ENCODE measurements around the gene REM2.

Gene REM2

GRCh38 chr14:22884738-22885523, 1.9 kb downstream of the REM2 start:
- H3K27me3 ChIP-seq (ENCODE audit: control insufficient read depth, insufficient read depth, low read length): no peaks in the 10 kb centered on the region
- no peak overlapping the region for H3K4me3 ChIP-seq (ENCODE audit: low read length)
- H3K27ac ChIP-seq (ENCODE audit: low read depth, low read length): no peak overlapping the region
- H3K4me1 ChIP-seq (ENCODE audit: control insufficient read depth, insufficient read depth, low read length): no peaks in the 10 kb centered on the region
- H3K9ac ChIP-seq (ENCODE audit: low read length): no peak overlapping the region
- H3K36me3 ChIP-seq (ENCODE audit: control insufficient read depth, insufficient read depth, low read length): no peaks in the 10 kb centered on the region

GRCh38 chr14:22885975-22886374, 3.0 kb downstream of the REM2 start:
- Histone ChIP-seq H3K9ac (ENCODE audit: low read length) (no peak overlapping the region), H3K4me3 (ENCODE audit: low read length) (peak overlapping the region; percentile 65), H3K27ac (ENCODE audit: low read depth, low read length) (no peak overlapping the region), H3K36me3 (ENCODE audit: control insufficient read depth, insufficient read depth, low read length) (no peaks in the 10 kb centered on the region), H3K4me1 (ENCODE audit: control insufficient read depth, insufficient read depth, low read length) (no peaks in the 10 kb centered on the region), H3K27me3 (ENCODE audit: control insufficient read depth, insufficient read depth, low read length) (no peaks in the 10 kb centered on the region)

- no peaks in the 10 kb centered on the region for H3K4me1 ChIP-seq (ENCODE audit: control insufficient read depth, insufficient read depth, low read length)
- no peaks in the 10 kb centered on the region for H3K27me3 ChIP-seq (ENCODE audit: control insufficient read depth, insufficient read depth, low read length)
- peak overlapping the region; percentile 65 for H3K4me3 ChIP-seq (ENCODE audit: low read length)
- H3K36me3 ChIP-seq (ENCODE audit: control insufficient read depth, insufficient read depth, low read length): no peaks in the 10 kb centered on the region
- H3K27ac ChIP-seq (ENCODE audit: low read depth, low read length): no peak overlapping the region
- no peak overlapping the region for H3K9ac ChIP-seq (ENCODE audit: low read length)
These were observed 3.7 kb downstream of the REM2 start for GRCh38 chr14:22886500-22887259.

GRCh38 chr14:22887260-22887989, 4.4 kb downstream of the REM2 start:
- Histone ChIP-seq H3K27me3 (ENCODE audit: control insufficient read depth, insufficient read depth, low read length) (no peaks in the 10 kb centered on the region), H3K9ac (ENCODE audit: low read length) (peak overlapping the region; percentile 16), H3K36me3 (ENCODE audit: control insufficient read depth, insufficient read depth, low read length) (no peaks in the 10 kb centered on the region), H3K27ac (ENCODE audit: low read depth, low read length) (no peak overlapping the region), H3K4me1 (ENCODE audit: control insufficient read depth, insufficient read depth, low read length) (no peaks in the 10 kb centered on the region), H3K4me3 (ENCODE audit: low read length) (peak overlapping the region; percentile 62)

- Histone ChIP-seq H3K4me1 (ENCODE audit: control insufficient read depth, insufficient read depth, low read length) (no peaks in the 10 kb centered on the region), H3K36me3 (ENCODE audit: control insufficient read depth, insufficient read depth, low read length) (no peaks in the 10 kb centered on the region), H3K27me3 (ENCODE audit: control insufficient read depth, insufficient read depth, low read length) (no peaks in the 10 kb centered on the region), H3K9ac (ENCODE audit: low read length) (peak overlapping the region; percentile 16), H3K4me3 (ENCODE audit: low read length) (peak overlapping the region; percentile 62), H3K27ac (ENCODE audit: low read depth, low read length) (no peak overlapping the region)
These were observed 5.0 kb downstream of the REM2 start for GRCh38 chr14:22887990-22888378.

- Histone ChIP-seq H3K4me3 (ENCODE audit: low read length) (no peak overlapping the region), H3K36me3 (ENCODE audit: control insufficient read depth, insufficient read depth, low read length) (no peaks in the 10 kb centered on the region), H3K27me3 (ENCODE audit: control insufficient read depth, insufficient read depth, low read length) (no peaks in the 10 kb centered on the region), H3K27ac (ENCODE audit: low read depth, low read length) (no peak overlapping the region), H3K9ac (ENCODE audit: low read length) (no peak overlapping the region), H3K4me1 (ENCODE audit: control insufficient read depth, insufficient read depth, low read length) (no peaks in the 10 kb centered on the region)
These were observed 5.6 kb downstream of the REM2 start for GRCh38 chr14:22888662-22889061.

- Histone ChIP-seq H3K4me3 (ENCODE audit: low read length) (no peak overlapping the region), H3K27me3 (ENCODE audit: control insufficient read depth, insufficient read depth, low read length) (no peaks in the 10 kb centered on the region), H3K36me3 (ENCODE audit: control insufficient read depth, insufficient read depth, low read length) (no peaks in the 10 kb centered on the region), H3K9ac (ENCODE audit: low read length) (no peak overlapping the region), H3K27ac (ENCODE audit: low read depth, low read length) (no peak overlapping the region), H3K4me1 (ENCODE audit: control insufficient read depth, insufficient read depth, low read length) (no peaks in the 10 kb centered on the region)
These were observed 7.4 kb downstream of the REM2 start for GRCh38 chr14:22890416-22890815.

- Histone ChIP-seq H3K9ac (ENCODE audit: low read length) (no peak overlapping the region), H3K27me3 (ENCODE audit: control insufficient read depth, insufficient read depth, low read length) (no peaks in the 10 kb centered on the region), H3K4me3 (ENCODE audit: low read length) (no peak overlapping the region), H3K4me1 (ENCODE audit: control insufficient read depth, insufficient read depth, low read length) (no peaks in the 10 kb centered on the region), H3K36me3 (ENCODE audit: control insufficient read depth, insufficient read depth, low read length) (no peaks in the 10 kb centered on the region), H3K27ac (ENCODE audit: low read depth, low read length) (no peak overlapping the region)
These were observed 9.5 kb downstream of the REM2 start for GRCh38 chr14:22892488-22892887.

- H3K27me3 ChIP-seq (ENCODE audit: control insufficient read depth, insufficient read depth, low read length): no peaks in the 10 kb centered on the region
- peaks cover 4% of the 10 kb centered on the region for H3K4me1 ChIP-seq (ENCODE audit: control insufficient read depth, insufficient read depth, low read length)
- no peaks in the 10 kb centered on the region for H3K36me3 ChIP-seq (ENCODE audit: control insufficient read depth, insufficient read depth, low read length)
- no peak overlapping the region for H3K9ac ChIP-seq (ENCODE audit: low read length)
- no peak overlapping the region for H3K27ac ChIP-seq (ENCODE audit: low read depth, low read length)
- no peak overlapping the region for H3K4me3 ChIP-seq (ENCODE audit: low read length)
These were observed 10.7 kb downstream of the REM2 start for GRCh38 chr14:22893706-22894105.

GRCh38 chr14:22895402-22895801, 12.4 kb downstream of the REM2 start:
- Histone ChIP-seq H3K27me3 (ENCODE audit: control insufficient read depth, insufficient read depth, low read length) (no peaks in the 10 kb centered on the region), H3K9ac (ENCODE audit: low read length) (no peak overlapping the region), H3K27ac (ENCODE audit: low read depth, low read length) (no peak overlapping the region), H3K4me3 (ENCODE audit: low read length) (no peak overlapping the region), H3K4me1 (ENCODE audit: control insufficient read depth, insufficient read depth, low read length) (peaks cover 10% of the 10 kb centered on the region), H3K36me3 (ENCODE audit: control insufficient read depth, insufficient read depth, low read length) (no peaks in the 10 kb centered on the region)

GRCh38 chr14:22896356-22896755, 13.3 kb downstream of the REM2 start:
- no peak overlapping the region for H3K9ac ChIP-seq (ENCODE audit: low read length)
- no peaks in the 10 kb centered on the region for H3K27me3 ChIP-seq (ENCODE audit: control insufficient read depth, insufficient read depth, low read length)
- no peak overlapping the region for H3K27ac ChIP-seq (ENCODE audit: low read depth, low read length)
- peaks cover 10% of the 10 kb centered on the region for H3K4me1 ChIP-seq (ENCODE audit: control insufficient read depth, insufficient read depth, low read length)
- H3K36me3 ChIP-seq (ENCODE audit: control insufficient read depth, insufficient read depth, low read length): peaks cover 7% of the 10 kb centered on the region
- no peak overlapping the region for H3K4me3 ChIP-seq (ENCODE audit: low read length)

GRCh38 chr14:22896760-22897159, 13.7 kb downstream of the REM2 start:
- no peak overlapping the region for H3K9ac ChIP-seq (ENCODE audit: low read length)
- H3K4me1 ChIP-seq (ENCODE audit: control insufficient read depth, insufficient read depth, low read length): peaks cover 10% of the 10 kb centered on the region
- H3K27ac ChIP-seq (ENCODE audit: low read depth, low read length): no peak overlapping the region
- no peaks in the 10 kb centered on the region for H3K27me3 ChIP-seq (ENCODE audit: control insufficient read depth, insufficient read depth, low read length)
- no peak overlapping the region for H3K4me3 ChIP-seq (ENCODE audit: low read length)
- peaks cover 11% of the 10 kb centered on the region for H3K36me3 ChIP-seq (ENCODE audit: control insufficient read depth, insufficient read depth, low read length)

Data from rectal smooth muscle tissue (tissue), 1 donor.